Measurements from ENCODE around the gene C3.

The C3 gene

GRCh38 chr19:6731822-6732221 is 11.4 kb upstream of the C3 start:
- DNase-seq (ENCODE audit: low read depth in 3 of 3), result no peak

- no peak for DNase-seq (ENCODE audit: low read depth in 3 of 3)
Measured at GRCh38 chr19:6730941-6731670, 10.7 kb upstream of the C3 start.

- DNase-seq (ENCODE audit: low read depth in 3 of 3), result peak in 1 of 3 experiments; percentile 60
Measured at GRCh38 chr19:6730153-6730804, 9.8 kb upstream of the C3 start.

GRCh38 chr19:6729573-6730152 is 9.2 kb upstream of the C3 start:
- no peak for DNase-seq (ENCODE audit: low read depth in 3 of 3)

- no peak for DNase-seq (ENCODE audit: low read depth in 3 of 3)
Measured at GRCh38 chr19:6728346-6728745, 7.9 kb upstream of the C3 start.

GRCh38 chr19:6725513-6726231 is 5.2 kb upstream of the C3 start:
- no peak for DNase-seq (ENCODE audit: low read depth in 3 of 3)

- no peak for DNase-seq (ENCODE audit: low read depth in 3 of 3)
Measured at GRCh38 chr19:6724631-6725492, 4.4 kb upstream of the C3 start.

- DNase-seq (ENCODE audit: low read depth in 3 of 3), result no peak
Measured at GRCh38 chr19:6723738-6724137, 3.3 kb upstream of the C3 start.

GRCh38 chr19:6723108-6723618 is 2.7 kb upstream of the C3 start:
- no peak for DNase-seq (ENCODE audit: low read depth in 3 of 3)

- no peak for DNase-seq (ENCODE audit: low read depth in 3 of 3)
Measured at GRCh38 chr19:6721773-6722172, 1.3 kb upstream of the C3 start.

- DNase-seq (ENCODE audit: low read depth in 3 of 3), result no peak
Measured at GRCh38 chr19:6721138-6721474, 656 bp upstream of the C3 start.

GRCh38 chr19:6719992-6720368 is 470 bp downstream of the C3 start:
- no peak for DNase-seq (ENCODE audit: low read depth in 3 of 3)

- no peak for DNase-seq (ENCODE audit: low read depth in 3 of 3)
Measured at GRCh38 chr19:6719540-6719861, 949 bp downstream of the C3 start.

- DNase-seq (ENCODE audit: low read depth in 3 of 3), result no peak
Measured at GRCh38 chr19:6718741-6719539, 1.5 kb downstream of the C3 start.

GRCh38 chr19:6718111-6718740 is 2.2 kb downstream of the C3 start:
- DNase-seq (ENCODE audit: low read depth in 3 of 3), result no peak

- no peak for DNase-seq (ENCODE audit: low read depth in 3 of 3)
Measured at GRCh38 chr19:6717441-6717971, 2.9 kb downstream of the C3 start.

- no peak for DNase-seq (ENCODE audit: low read depth in 3 of 3)
Measured at GRCh38 chr19:6717036-6717435, 3.4 kb downstream of the C3 start.

- DNase-seq (ENCODE audit: low read depth in 3 of 3), result no peak
Measured at GRCh38 chr19:6716610-6716970, 3.9 kb downstream of the C3 start.

- DNase-seq (ENCODE audit: low read depth in 3 of 3), result no peak
Measured at GRCh38 chr19:6714749-6715555, 5.5 kb downstream of the C3 start.

Data from stimulated activated CD4-positive, alpha-beta T cell treated with anti-CD3 and anti-CD28 coated beads, TNF-alpha, amount 100 ng/mL, for 24 hours (primary cell).